Loucy (cell line): ENCODE measurements around the gene LCK.

Experiments
- H2AFZ ChIP-seq: fragments of 200-600 bp; sonication (generic); 2 replicates; pipeline ENCODE4 v1.6.0; 2016; ENCODE audit warnings: antibody characterized with exemption, mild to moderate bottlenecking, low read length, moderate library complexity
- H3F3A ChIP-seq: fragments of 200-600 bp; 2 replicates; pipeline ENCODE4 v1.6.0; 2016; ENCODE audit warnings: antibody characterized with exemption, low read depth, mild to moderate bottlenecking
- H3K27me3 ChIP-seq: fragments of 200-600 bp; sonication (generic); 2 replicates; pipeline ENCODE4 v1.6.1; 2014; ENCODE audit warnings: low read length, mild to moderate bottlenecking; ENCODE audit not compliant: insufficient read depth, poor library complexity, severe bottlenecking
- H3K36me3 ChIP-seq: fragments of 200-600 bp; sonication (generic); 2 replicates; pipeline ENCODE4 v1.6.1; 2016; ENCODE audit warnings: low read length; ENCODE audit not compliant: insufficient read depth
- H3K4me1 ChIP-seq: fragments of 200-600 bp; sonication (generic); 2 replicates; pipeline ENCODE4 v1.5.1; 2014; ENCODE audit warnings: low read length, mild to moderate bottlenecking; ENCODE audit not compliant: insufficient read depth, poor library complexity, severe bottlenecking
- H3K4me2 ChIP-seq: fragments of 200-600 bp; sonication (generic); 2 replicates; pipeline ENCODE4 v1.6.0; 2014; ENCODE audit warnings: antibody characterized with exemption, low read length, low read depth, mild to moderate bottlenecking; ENCODE audit not compliant: poor library complexity, severe bottlenecking
- H3K4me3 ChIP-seq: fragments of 200-600 bp; sonication (generic); 2 replicates; pipeline ENCODE4 v1.5.1; 2014; ENCODE audit warnings: low read length, mild to moderate bottlenecking, mixed read lengths; ENCODE audit not compliant: poor library complexity, severe bottlenecking
- H3K79me2 ChIP-seq: fragments of 200-600 bp; sonication (generic); 2 replicates; pipeline ENCODE4 v1.6.1; 2014; ENCODE audit warnings: low read length; ENCODE audit not compliant: insufficient read depth
- H3K9ac ChIP-seq: fragments of 200-600 bp; sonication (generic); 2 replicates; pipeline ENCODE4 v1.6.0; 2014; ENCODE audit warnings: mild to moderate bottlenecking, low read depth, low read length, moderate library complexity; ENCODE audit not compliant: poor library complexity, severe bottlenecking
- H3K9me2 ChIP-seq: fragments of 200-600 bp; sonication (generic); replicated peaks from 2 replicates; pipeline ENCODE4 v1.6.1; 2016; ENCODE audit warnings: low read depth, low read length, mixed read lengths
- H3K9me3 ChIP-seq: fragments of 200-600 bp; sonication (generic); 2 replicates; pipeline ENCODE4 v1.6.1; 2014; ENCODE audit warnings: mild to moderate bottlenecking, antibody characterized with exemption, low read length, low read depth; ENCODE audit not compliant: insufficient read depth
- H4K20me1 ChIP-seq: fragments of 200-600 bp; sonication (generic); 2 replicates; pipeline ENCODE4 v1.6.0; 2014; ENCODE audit warnings: antibody characterized with exemption, low read length, mild to moderate bottlenecking; ENCODE audit not compliant: insufficient read depth, poor library complexity, severe bottlenecking
- CTCF ChIP-seq: fragments of 200-600 bp; sonication (generic); conservative IDR thresholded peaks from 2 replicates; pipeline ENCODE4 v1.5.1; 2014; ENCODE audit warnings: mild to moderate bottlenecking, antibody characterized with exemption, low read length
- EZH2phosphoT487 ChIP-seq: fragments of 200-600 bp; IDR thresholded peaks from 2 replicates; pipeline ENCODE4 v1.6.1; 2018; ENCODE audit warnings: antibody characterized with exemption, mild to moderate bottlenecking, moderate library complexity, borderline replicate concordance

The LCK gene

GRCh38 chr1:32286763-32287162 is 35.7 kb downstream of the LCK start:
- no peaks in the 10 kb centered on the region for H3K9me3 ChIP-seq
- H3K79me2 ChIP-seq: no peaks in the 10 kb centered on the region
- peaks cover 18% of the 10 kb centered on the region for H3K4me1 ChIP-seq
- peaks cover 4% of the 10 kb centered on the region; the same call in 1 of the 2 replicates for H3F3A ChIP-seq
- no peak overlapping the region for H2AFZ ChIP-seq
- no peaks in the 10 kb centered on the region for H4K20me1 ChIP-seq
- H3K9me2 ChIP-seq: no peaks in the 10 kb centered on the region
- no peaks in the 10 kb centered on the region for H3K27me3 ChIP-seq
- H3K36me3 ChIP-seq: peaks cover 20% of the 10 kb centered on the region; the same call in 1 of the 2 replicates
- no peak overlapping the region for H3K4me2 ChIP-seq
- no peak overlapping the region for H3K4me3 ChIP-seq
- TF ChIP-seq CTCF: no peak
- TF ChIP-seq EZH2phosphoT487: no peak
- H3K9ac ChIP-seq: no peak overlapping the region

- Histone ChIP-seq H3K9ac (no peak overlapping the region), H3K4me2 (no peak overlapping the region), H2AFZ (no peak overlapping the region)
Observed at GRCh38 chr1:32289256-32289655, 38.2 kb downstream of the LCK start.

GRCh38 chr1:32291145-32291707 is 40.2 kb downstream of the LCK start:
- Histone ChIP-seq H3K27me3 (no peaks in the 10 kb centered on the region), H3K4me1 (peaks cover 39% of the 10 kb centered on the region), H3K9me2 (no peaks in the 10 kb centered on the region), H3K36me3 (peaks cover 3% of the 10 kb centered on the region; the same call in 1 of the 2 replicates), H3K4me3 (peak overlapping the region; percentile 86), H3K9me3 (no peaks in the 10 kb centered on the region), H2AFZ (peak overlapping the region; percentile 91), H3K4me2 (peak overlapping the region; percentile 77), H4K20me1 (peaks cover 31% of the 10 kb centered on the region), H3F3A (peaks cover 4% of the 10 kb centered on the region; the same call in 1 of the 2 replicates), H3K79me2 (peaks cover 43% of the 10 kb centered on the region), H3K9ac (peak overlapping the region; percentile 72)
- TF ChIP-seq EZH2phosphoT487: no peak
- no peak for TF ChIP-seq CTCF

More at GRCh38 chr1:32289256-32289655, 38.2 kb downstream of the LCK start:
- Histone ChIP-seq H3K36me3 (peaks cover 15% of the 10 kb centered on the region; the same call in 1 of the 2 replicates), H3K9me3 (no peaks in the 10 kb centered on the region), H3F3A (peaks cover 4% of the 10 kb centered on the region; the same call in 1 of the 2 replicates), H3K9me2 (no peaks in the 10 kb centered on the region), H3K79me2 (peaks cover 23% of the 10 kb centered on the region), H3K27me3 (no peaks in the 10 kb centered on the region), H3K4me3 (no peak overlapping the region), H3K4me1 (peaks cover 23% of the 10 kb centered on the region), H4K20me1 (peaks cover 15% of the 10 kb centered on the region)
- TF ChIP-seq CTCF (no peak), EZH2phosphoT487 (no peak)
